NOMO-1 treated with DMSO at 0.1 percent for 48 hours (cell line): ENCODE measurements around the gene TRIM22.
"Not testable (repeated sequence)": the region's sequence is repeated elsewhere in the genome, so short reads cannot be mapped to it uniquely, and the experiment has no call there.

Experiments used
- DNase-seq: peaks from one replicate; lab custom pipeline; 2025; ENCODE audit not compliant: unreplicated experiment; lab: John Stamatoyannopoulos, UW

Gene TRIM22

GRCh38 chr11:5689551-5689983, at the start of gene TRIM22:
TSS of gene TRIM22 (plus strand) at chr11:5689790. CDS start at chr11:5696233, 6,443 bp downstream.
- DNase-seq: peak; percentile 97

- no peak for DNase-seq
These were observed 49.6 kb upstream of the TRIM22 start for GRCh38 chr11:5639953-5640352.

GRCh38 chr11:5643585-5643984, 46.0 kb upstream of the TRIM22 start:
- DNase-seq: no peak

GRCh38 chr11:5646139-5646538, 43.5 kb upstream of the TRIM22 start:
- DNase-seq: no peak

- no peak for DNase-seq
These were observed 34.1 kb upstream of the TRIM22 start for GRCh38 chr11:5655474-5655873.

- not testable (repeated sequence) for DNase-seq
These were observed 32.6 kb upstream of the TRIM22 start for GRCh38 chr11:5656956-5657355.

GRCh38 chr11:5658318-5658717, 31.3 kb upstream of the TRIM22 start:
- DNase-seq: no peak

- no peak for DNase-seq
These were observed 26.1 kb upstream of the TRIM22 start for GRCh38 chr11:5663511-5663910.

- no peak for DNase-seq
These were observed 24.5 kb upstream of the TRIM22 start for GRCh38 chr11:5665051-5665570.

- no peak for DNase-seq
These were observed 23.7 kb upstream of the TRIM22 start for GRCh38 chr11:5665746-5666401.

- DNase-seq: no peak
These were observed 23.2 kb upstream of the TRIM22 start for GRCh38 chr11:5666402-5666793.

- DNase-seq: no peak
These were observed 17.8 kb upstream of the TRIM22 start for GRCh38 chr11:5671831-5672230.

GRCh38 chr11:5674391-5674790, 15.2 kb upstream of the TRIM22 start:
- no peak for DNase-seq

- DNase-seq: no peak
These were observed 9.8 kb upstream of the TRIM22 start for GRCh38 chr11:5679811-5680210.

- DNase-seq: not testable (repeated sequence)
These were observed 6.6 kb upstream of the TRIM22 start for GRCh38 chr11:5682890-5683441.

GRCh38 chr11:5683620-5684019, 6.0 kb upstream of the TRIM22 start:
- DNase-seq: not testable (repeated sequence)

GRCh38 chr11:5684036-5684645, 5.4 kb upstream of the TRIM22 start:
- DNase-seq: no peak

- peak; percentile 79 for DNase-seq
These were observed 4.8 kb upstream of the TRIM22 start, which contains the start of gene TRIM5 for GRCh38 chr11:5684646-5685362. TSS of gene TRIM5 (minus strand) at chr11:5685074. CDS start at chr11:5680177, 4,897 bp downstream.

GRCh38 chr11:5686426-5686825, 3.2 kb upstream of the TRIM22 start:
- no peak for DNase-seq

GRCh38 chr11:5688482-5688881, 1.1 kb upstream of the TRIM22 start:
- no peak for DNase-seq

- no peak for DNase-seq
These were observed 626 bp downstream of the TRIM22 start for GRCh38 chr11:5690216-5690615.
